ENCODE results near the gene CFAP410. TPM values are rescaled to one million over a fixed set of nuclear protein-coding genes. Genes with fewer than 3 reads are reported as not detected.

CFAP410 gene
- polyA plus RNA-seq, 1 of the 3 experiments (the other 2 are of a cell fraction) = 18.0 TPM

DNA sequence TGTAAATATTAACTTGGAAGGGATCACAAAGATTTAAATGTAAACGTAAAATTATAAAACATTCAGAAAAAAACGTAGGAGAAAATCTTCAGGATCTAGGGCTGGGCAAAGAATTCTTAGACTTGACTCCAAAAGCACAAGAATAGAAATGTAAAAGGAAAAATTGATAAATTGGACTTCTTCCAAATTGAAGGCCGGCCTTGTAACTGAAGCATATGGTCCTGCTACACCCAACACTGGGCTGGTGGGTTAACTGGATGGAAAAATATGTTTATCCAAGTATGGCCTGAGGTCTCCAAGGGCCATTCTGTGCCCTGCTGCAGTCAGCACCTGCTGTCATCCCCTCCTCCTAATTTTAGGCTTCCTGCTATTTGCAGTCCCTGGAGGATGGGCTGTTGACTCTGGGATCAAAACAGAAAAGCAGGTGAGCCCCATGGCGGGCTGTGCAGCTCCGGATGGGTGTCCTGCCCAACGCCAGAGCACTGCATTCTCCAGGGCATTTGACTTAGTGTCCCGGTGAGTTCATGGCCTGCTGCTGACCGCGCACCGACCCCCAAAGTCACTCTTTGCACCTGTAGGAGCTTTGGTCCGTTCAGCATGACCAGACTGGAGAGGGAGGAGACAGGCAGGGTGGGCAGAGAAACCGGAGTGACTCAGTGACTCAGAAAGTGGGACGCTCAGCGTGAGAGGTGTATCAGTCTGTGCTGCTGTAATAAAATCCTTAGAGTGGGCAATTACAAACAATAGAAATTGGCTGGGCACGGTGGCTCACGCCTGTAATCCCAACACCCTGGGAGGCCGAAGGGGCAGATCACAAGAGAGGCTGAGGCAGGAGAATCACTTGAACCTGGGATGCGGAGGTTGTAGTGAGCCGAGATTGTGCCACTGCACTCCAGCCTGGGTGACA lies 59.6 kb downstream of the CFAP410 start:
- Histone ChIP-seq H3K4me2 (no peak overlapping the region), H3K4me3 (ENCODE audit: low read depth in 2 of 2, low read length in 1 of 2) (no peak overlapping the region), H3K36me3 (replicated peaks in 1 of 2; ENCODE audit: control insufficient read depth in 1 of 2, insufficient read depth in 2 of 2, low read length in 1 of 2) (no peaks in the 10 kb centered on the region), H3F3A (replicated peaks; ENCODE audit: insufficient read depth) (no peaks in the 10 kb centered on the region), H3K79me2 (ENCODE audit: insufficient read depth) (no peaks in the 10 kb centered on the region), H3K27me3 (ENCODE audit: insufficient read depth) (peaks cover 5% of the 10 kb centered on the region; the same call in 1 of the 2 replicates), H3K9ac (no peak overlapping the region), H3K27ac (ENCODE audit: low read depth in 2 of 2, low read length in 1 of 2) (no peak overlapping the region), H2AFZ (ENCODE audit: low read depth) (no peak overlapping the region), H4K20me1 (ENCODE audit: insufficient read depth) (no peaks in the 10 kb centered on the region), H3K9me3 (no peaks in the 10 kb centered on the region), H3K4me1 (ENCODE audit: control insufficient read depth in 1 of 2, insufficient read depth in 2 of 2, low read depth in 1 of 2, low read length in 1 of 2) (no peaks in the 10 kb centered on the region; a peak in 1 of 4 replicates), H3K9me2 (no peaks in the 10 kb centered on the region)
- TF ChIP-seq SMC3 (IDR thresholded peaks at IDR 0.05; ENCODE audit: low read depth, low read length) = no peak
- no peak for TF ChIP-seq FOSL2 (IDR thresholded peaks at IDR 0.05; ENCODE audit: borderline replicate concordance, low read depth)
- TF ChIP-seq FOXJ3 (CRISPR knock-in tag; IDR thresholded peaks at IDR 0.05) = no peak
- TF ChIP-seq, protein P1, sequence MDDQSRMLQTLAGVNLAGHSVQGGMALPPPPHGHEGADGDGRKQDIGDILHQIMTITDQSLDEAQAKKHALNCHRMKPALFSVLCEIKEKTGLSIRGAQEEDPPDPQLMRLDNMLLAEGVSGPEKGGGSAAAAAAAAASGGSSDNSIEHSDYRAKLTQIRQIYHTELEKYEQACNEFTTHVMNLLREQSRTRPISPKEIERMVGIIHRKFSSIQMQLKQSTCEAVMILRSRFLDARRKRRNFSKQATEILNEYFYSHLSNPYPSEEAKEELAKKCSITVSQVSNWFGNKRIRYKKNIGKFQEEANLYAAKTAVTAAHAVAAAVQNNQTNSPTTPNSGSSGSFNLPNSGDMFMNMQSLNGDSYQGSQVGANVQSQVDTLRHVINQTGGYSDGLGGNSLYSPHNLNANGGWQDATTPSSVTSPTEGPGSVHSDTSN (IDR thresholded peaks at IDR 0.05) = no peak
- ChIA-PET POLR2A (no interaction called here), CTCF (no interaction called here)
- DNase-seq = no peak
- WGBS (ENCODE audit: low lambda C conversion rate) = 78% methylated on average over 16 of the region's 19 CpGs

Other genes with a start within 250 kb of the CFAP410 start
- 6.0 and 6.9 TPM in 2 replicates for gene PWP2, start 232.0 kb downstream of the CFAP410 start, polyA plus RNA-seq (2012; rRNA removed)
- gene GATD3, start 205.7 kb downstream of the CFAP410 start, polyA plus RNA-seq (2012; rRNA removed) = 18.9 and 27.7 TPM in 2 replicates
- gene ICOSLG, start 98.4 kb downstream of the CFAP410 start, polyA plus RNA-seq (2012; rRNA removed) = 0.43 and 0.52 TPM in 2 replicates
- gene DNMT3L, start 77.5 kb downstream of the CFAP410 start, polyA plus RNA-seq (2012; rRNA removed) = not detected in 2 replicates
- gene AIRE, start 53.5 kb downstream of the CFAP410 start, polyA plus RNA-seq (2012; rRNA removed) = not detected in 2 replicates
- 107 and 118 TPM in 2 replicates for gene PFKL, start 39.3 kb downstream of the CFAP410 start, polyA plus RNA-seq (2012; rRNA removed)
- gene TRPM2, start 14.2 kb upstream of the CFAP410 start, polyA plus RNA-seq (2012; rRNA removed) = not detected in 2 replicates
- 1.9 and 2.3 TPM in 2 replicates for gene LRRC3, start 116.1 kb upstream of the CFAP410 start, polyA plus RNA-seq (2012; rRNA removed)
- gene KRTAP10-1, start 200.8 kb upstream of the CFAP410 start, polyA plus RNA-seq (2012; rRNA removed) = not detected in 2 replicates
- gene KRTAP10-2, start 212.1 kb upstream of the CFAP410 start, polyA plus RNA-seq (2012; rRNA removed) = not detected in 2 replicates
- not detected in 2 replicates for gene KRTAP10-3, start 219.4 kb upstream of the CFAP410 start, polyA plus RNA-seq (2012; rRNA removed)
- not detected in 2 replicates for gene KRTAP10-4, start 234.3 kb upstream of the CFAP410 start, polyA plus RNA-seq (2012; rRNA removed)
- gene KRTAP10-5, start 241.2 kb upstream of the CFAP410 start, polyA plus RNA-seq (2012; rRNA removed) = not detected in 2 replicates